Stimulated activated CD4-positive, alpha-beta T cell treated with anti-CD3 and anti-CD28 coated beads, Interleukin-4, amount 100 ng/mL, for 48 hours (primary cell): ENCODE data around the gene NFIC.

Source experiments
- DNase-seq, 2 donors: peaks; one replicate each; pipeline ENCODE4 v3.0.0-alpha.2; 2020; ENCODE audit warnings: low read depth in 2 of 2

The NFIC gene

DNA sequence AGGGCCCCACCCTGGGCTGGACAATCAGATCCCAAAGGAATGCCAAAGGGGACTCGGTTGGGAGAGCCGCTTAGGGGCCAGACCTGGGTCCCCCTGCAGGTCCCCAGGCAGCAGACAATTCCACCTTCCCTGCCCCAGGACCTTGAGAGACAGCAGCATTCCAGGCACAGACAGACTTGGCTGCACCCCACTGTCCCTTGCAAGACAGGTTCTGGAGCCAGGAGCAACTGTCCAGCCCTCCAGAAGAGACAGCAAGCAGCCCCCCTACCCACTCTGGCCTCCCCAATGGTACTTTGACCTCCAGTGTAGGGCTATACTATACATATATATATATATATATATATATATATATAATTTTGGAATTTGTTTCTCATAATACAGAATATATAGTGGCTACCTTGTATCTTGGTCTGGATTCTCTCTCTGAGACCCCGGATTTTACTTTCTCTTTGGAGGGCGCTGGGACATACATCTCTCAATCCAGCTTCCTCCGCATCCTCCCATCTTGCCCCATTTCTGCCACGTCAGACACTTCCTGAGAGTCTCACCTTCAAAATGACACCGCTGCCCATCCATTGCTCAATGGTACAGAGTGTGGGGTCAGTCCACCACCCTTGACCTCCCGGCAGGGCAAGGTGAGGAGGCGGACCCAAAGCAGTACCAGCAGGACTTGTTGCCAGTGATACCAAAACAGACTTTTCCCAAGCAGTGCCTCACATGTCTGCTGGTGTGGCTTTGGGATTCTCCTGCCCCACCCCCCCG is 101.2 kb downstream of the NFIC start:
- no peak for DNase-seq

GRCh38 chr19:3468211-3468610 is 101.8 kb downstream of the NFIC start:
- no peak for DNase-seq

- no peak for DNase-seq
These were observed 103.5 kb downstream of the NFIC start for GRCh38 chr19:3469638-3470499.

- no peak for DNase-seq
These were observed 104.2 kb downstream of the NFIC start for GRCh38 chr19:3470500-3471128.

GRCh38 chr19:3471954-3472655 is 105.7 kb downstream of the NFIC start:
- peak in 1 of 2 donors; percentile 51 for DNase-seq

DNA sequence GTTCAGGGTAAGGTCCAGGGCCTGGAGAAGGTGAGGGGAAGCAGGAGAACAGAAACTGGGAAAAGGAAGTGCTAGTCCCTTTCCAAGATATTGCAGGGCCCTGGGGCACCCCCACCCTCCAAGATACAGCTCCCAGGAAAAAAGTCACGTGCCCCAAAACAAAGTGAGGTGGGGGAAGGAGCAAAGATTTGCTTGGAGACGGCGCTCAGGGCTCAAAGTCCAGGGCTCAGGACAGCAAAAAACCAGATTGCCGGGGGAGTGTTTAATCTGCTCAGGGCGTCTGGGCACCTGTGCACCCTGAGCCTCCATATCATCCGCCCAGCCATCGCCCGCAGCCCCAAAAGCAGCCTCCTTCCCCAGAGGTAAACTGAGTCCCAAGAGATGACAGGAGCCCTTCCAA is 107.6 kb downstream of the NFIC start:
- DNase-seq = no peak

- no peak for DNase-seq
These were observed 108.2 kb downstream of the NFIC start for GRCh38 chr19:3474614-3475013.

DNA sequence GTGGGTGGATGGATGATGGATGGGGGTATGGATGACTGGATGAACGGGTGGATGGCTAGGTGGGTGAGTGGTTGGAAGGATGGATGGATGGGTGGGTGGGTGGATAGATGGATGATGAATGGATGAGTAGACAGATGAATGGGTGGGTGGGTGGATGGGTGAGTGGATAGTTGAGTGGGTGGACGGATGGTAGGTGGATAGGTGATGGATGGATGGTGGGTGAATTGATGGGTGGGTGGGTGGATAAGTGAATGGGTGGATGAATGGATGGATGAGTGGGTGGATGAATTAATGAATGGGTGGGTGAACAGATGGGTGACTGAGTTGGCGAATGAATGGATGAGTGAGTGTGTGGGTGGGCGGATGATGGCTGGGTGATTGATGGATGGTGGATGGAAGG is 109.1 kb downstream of the NFIC start:
- DNase-seq = no peak

- no peak for DNase-seq
These were observed 110.4 kb downstream of the NFIC start for GRCh38 chr19:3476830-3477229.

- no peak for DNase-seq
These were observed 111.1 kb downstream of the NFIC start for GRCh38 chr19:3477506-3477905.

- no peak for DNase-seq
These were observed 111.6 kb downstream of the NFIC start for GRCh38 chr19:3477951-3478350.

DNA sequence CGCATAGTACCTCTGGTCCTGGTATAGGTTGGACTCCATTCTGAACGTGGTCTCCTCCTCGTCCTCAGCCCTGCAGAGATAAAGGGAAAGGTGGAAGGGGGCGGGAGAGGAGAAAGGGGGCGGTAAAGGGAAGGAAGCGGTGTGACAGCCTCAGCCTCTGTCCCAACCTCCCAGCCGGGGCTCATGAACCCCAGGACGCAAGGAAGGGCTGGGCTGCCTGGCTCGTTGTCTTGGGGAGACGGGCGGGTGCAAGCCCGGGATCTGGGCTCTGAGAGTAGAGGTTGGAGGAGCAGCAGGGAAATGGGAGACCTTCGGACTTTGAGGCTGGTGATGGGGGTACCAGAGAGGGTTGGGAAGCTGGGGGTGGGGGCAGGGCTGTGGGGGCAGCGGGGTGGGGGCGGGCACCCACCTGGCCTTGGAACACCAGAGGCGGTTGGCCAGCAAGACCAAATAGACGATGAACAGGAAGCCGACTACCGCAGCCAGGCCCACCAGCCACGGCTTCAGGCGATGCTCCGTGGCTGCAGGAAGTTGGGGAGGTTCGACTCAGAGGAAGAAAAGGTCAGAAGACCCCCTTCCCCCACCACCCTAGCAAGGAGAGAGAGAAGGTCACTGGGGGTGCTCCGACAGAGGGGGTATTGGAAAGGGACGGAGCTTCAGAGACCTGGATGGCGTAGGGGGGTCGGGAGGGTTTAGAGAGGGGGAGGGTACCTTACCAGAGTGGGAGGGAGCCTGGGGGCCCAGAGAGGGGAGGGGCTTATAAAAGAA is 112.2 kb downstream of the NFIC start:
- no peak for DNase-seq

GRCh38 chr19:3479177-3479833 is 112.9 kb downstream of the NFIC start:
- DNase-seq = peak in 1 of 2 donors; percentile 30

- DNase-seq = peak in 1 of 2 donors; percentile 50
These were observed 113.4 kb downstream of the NFIC start for GRCh38 chr19:3479834-3480215.

GRCh38 chr19:3480383-3481091 is 114.2 kb downstream of the NFIC start, which contains the start of gene SMIM24:
Gene SMIM24, minus strand, starts transcription at chr19:3480525. Its CDS starts 62 bp downstream, at chr19:3480463.
- no peak for DNase-seq

DNA sequence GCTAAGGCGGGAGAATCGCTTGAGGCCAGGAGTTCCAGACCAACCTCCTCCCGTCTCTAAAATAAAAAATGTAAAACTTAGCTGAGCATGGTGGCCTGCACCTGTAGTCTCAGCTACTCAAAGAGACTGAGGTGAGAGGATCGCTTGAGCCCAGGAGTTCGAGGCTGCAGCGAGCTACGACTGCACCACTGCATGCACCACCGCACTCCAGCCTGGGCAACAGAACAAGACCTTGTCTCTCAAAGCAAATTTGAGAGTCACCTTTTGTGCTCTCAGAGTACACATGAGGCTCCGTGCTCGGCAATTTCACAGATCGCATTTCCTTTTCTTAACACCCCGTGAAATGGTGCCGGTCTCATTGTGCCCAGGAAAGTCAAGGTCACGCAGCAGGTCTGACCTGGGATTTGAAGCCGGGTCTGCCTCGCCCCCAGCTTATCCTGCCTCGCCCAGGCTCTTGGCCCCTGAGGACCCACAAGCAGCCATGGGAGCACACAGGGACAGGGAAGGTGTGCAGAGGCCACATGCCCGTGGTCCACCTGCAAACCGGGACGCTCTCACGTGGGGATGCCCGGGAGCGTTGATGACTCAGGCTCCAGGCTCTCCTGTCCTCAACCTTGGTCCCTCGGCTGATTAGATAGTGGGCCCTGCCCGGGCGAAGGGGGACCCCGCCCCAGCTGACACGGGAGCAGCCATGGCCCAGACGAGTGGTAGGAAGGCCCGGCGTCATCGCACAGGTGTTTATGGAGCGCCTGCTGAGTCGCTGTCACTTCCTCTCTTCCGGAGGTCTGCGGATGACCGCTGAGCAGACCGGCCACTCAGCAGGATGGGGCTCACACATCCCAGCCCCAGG is 115.1 kb downstream of the NFIC start:
- DNase-seq = no peak

DNA sequence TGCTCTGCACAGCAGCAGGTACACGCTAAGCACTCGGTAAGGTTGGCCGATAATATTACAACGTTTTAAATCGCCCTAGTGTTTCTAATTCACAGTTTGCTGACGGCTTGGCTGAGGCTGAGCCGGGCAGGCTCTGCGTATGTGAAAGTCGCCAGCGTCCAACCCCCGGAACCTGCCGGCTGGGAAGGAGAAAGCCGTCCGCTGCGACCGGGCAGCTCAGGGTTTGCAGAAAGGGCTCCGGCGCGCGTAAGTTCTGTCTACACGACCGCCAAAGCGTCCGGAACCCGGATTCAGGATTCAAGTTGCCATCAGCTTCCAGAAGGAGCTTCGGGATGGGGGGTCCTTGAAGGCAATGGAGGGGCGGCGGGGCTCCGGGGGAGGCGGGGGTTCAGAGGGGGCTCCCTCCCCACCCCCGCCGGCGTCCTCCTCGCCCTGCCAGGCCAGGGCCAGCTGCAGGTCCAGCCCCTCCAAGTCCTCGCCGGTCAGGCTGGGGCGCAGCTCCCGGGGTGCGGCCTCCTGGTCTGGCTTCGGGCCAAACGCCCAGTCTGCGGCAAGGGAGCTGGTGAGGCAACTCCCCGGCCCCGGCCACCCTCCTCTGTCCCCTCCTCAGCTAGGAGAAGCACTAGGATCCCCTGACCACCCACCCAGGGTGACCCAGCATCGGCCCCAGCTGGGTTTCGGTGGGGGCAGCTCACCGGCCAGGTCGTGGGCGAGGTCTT is 116.3 kb downstream of the NFIC start:
- no peak for DNase-seq

GRCh38 chr19:3483226-3483628 is 116.8 kb downstream of the NFIC start, which contains the start of gene SMIM44:
Gene SMIM44, minus strand, starts transcription at chr19:3483441. Its CDS starts 38 bp downstream, at chr19:3483403.
- no peak for DNase-seq
